H9 (cell line): Measurements from ENCODE around the gene FBXO31. TPM values are rescaled to one million over a fixed set of nuclear protein-coding genes. Genes with fewer than 3 reads are reported as not detected.

Source experiments
- DNase-seq: peaks from one replicate; pipeline ENCODE4 v3.0.0-alpha.2; 2017
- H2AFZ ChIP-seq: one replicate; pipeline ENCODE4 v1.6.1; 2013; ENCODE audit warnings: mild to moderate bottlenecking, low read length, control low read depth, moderate library complexity
- H2AK5ac ChIP-seq: 2 replicates; pipeline ENCODE4 v1.6.1; 2013; ENCODE audit warnings: low read length, control low read depth, mixed read lengths; ENCODE audit not compliant: insufficient read length
- H2BK120ac ChIP-seq: one replicate; pipeline ENCODE4 v1.6.1; 2013; ENCODE audit warnings: low read depth, mild to moderate bottlenecking, low read length, control low read depth, inconsistent platforms; ENCODE audit not compliant: poor library complexity, severe bottlenecking
- H2BK12ac ChIP-seq: 2 replicates; pipeline ENCODE4 v1.6.1; 2013; ENCODE audit warnings: low read length, control low read depth, mixed read lengths, low read depth; ENCODE audit not compliant: insufficient read length
- H2BK15ac ChIP-seq: 2 replicates; pipeline ENCODE4 v1.6.1; 2013; ENCODE audit warnings: low read depth, low read length, control low read depth
- H2BK20ac ChIP-seq: one replicate; pipeline ENCODE4 v1.6.1; 2013; ENCODE audit warnings: low read depth, mild to moderate bottlenecking, low read length, control low read depth, inconsistent platforms; ENCODE audit not compliant: poor library complexity, severe bottlenecking
- H2BK5ac ChIP-seq: 2 replicates; pipeline ENCODE4 v1.6.1; 2013; ENCODE audit warnings: low read length, control low read depth, mixed read lengths; ENCODE audit not compliant: insufficient read length
- H3K14ac ChIP-seq: 2 replicates; pipeline ENCODE4 v1.6.1; 2013; ENCODE audit warnings: low read length, control low read depth; ENCODE audit not compliant: insufficient read depth
- H3K18ac ChIP-seq: 2 replicates; pipeline ENCODE4 v1.6.1; 2013; ENCODE audit warnings: low read depth, mild to moderate bottlenecking, mixed read lengths, low read length, control low read depth; ENCODE audit not compliant: insufficient read length
- H3K23ac ChIP-seq: 2 replicates; pipeline ENCODE4 v1.6.1; 2013; ENCODE audit warnings: low read length, control low read depth, mixed read lengths, low read depth; ENCODE audit not compliant: insufficient read length
- H3K23me2 ChIP-seq: 2 replicates; pipeline ENCODE4 v1.6.1; 2013; ENCODE audit warnings: low read depth, mild to moderate bottlenecking, mixed read lengths, low read length, control low read depth; ENCODE audit not compliant: insufficient read length, poor library complexity, severe bottlenecking
- H3K27ac ChIP-seq: 2 replicates; pipeline ENCODE4 v1.5.1; 2013; ENCODE audit warnings: low read length, control low read depth, mixed read lengths, low read depth; ENCODE audit not compliant: insufficient read length
- H3K27me3 ChIP-seq: 2 replicates; pipeline ENCODE4 v1.6.1; 2013; ENCODE audit warnings: low read length, control low read depth, inconsistent platforms; ENCODE audit not compliant: insufficient read depth
- H3K4ac ChIP-seq: 2 replicates; pipeline ENCODE4 v1.6.1; 2013; ENCODE audit warnings: low read depth, mild to moderate bottlenecking, control low read depth, inconsistent platforms, low read length, moderate library complexity
- H3K4me1 ChIP-seq: 2 replicates; pipeline ENCODE4 v1.6.1; 2013; ENCODE audit warnings: low read length, control low read depth, inconsistent platforms; ENCODE audit not compliant: insufficient read depth
- H3K4me2 ChIP-seq: 2 replicates; pipeline ENCODE4 v1.6.1; 2013; ENCODE audit warnings: low read length, control low read depth, mixed read lengths; ENCODE audit not compliant: insufficient read length, insufficient read depth
- H3K56ac ChIP-seq: 2 replicates; pipeline ENCODE4 v1.6.1; 2013; ENCODE audit warnings: low read depth, mild to moderate bottlenecking, mixed read lengths, low read length, control low read depth; ENCODE audit not compliant: insufficient read length
- H3K79me1 ChIP-seq: 2 replicates; pipeline ENCODE4 v1.6.1; 2013; ENCODE audit warnings: low read depth, mild to moderate bottlenecking, moderate library complexity, low read length, control low read depth, inconsistent platforms; ENCODE audit not compliant: insufficient read depth, poor library complexity, severe bottlenecking
- H3K79me2 ChIP-seq: 2 replicates; pipeline ENCODE4 v1.6.1; 2013; ENCODE audit warnings: low read length, control low read depth, inconsistent platforms; ENCODE audit not compliant: insufficient read depth
- H3K9ac ChIP-seq: 2 replicates; pipeline ENCODE4 v1.6.1; 2013; ENCODE audit warnings: low read length, control low read depth, mixed read lengths; ENCODE audit not compliant: insufficient read length; ENCODE audit errors: extremely low read depth
- H3K9me3 ChIP-seq: one replicate; pipeline ENCODE4 v1.6.1; 2013; ENCODE audit warnings: low read depth, low read length, inconsistent platforms; ENCODE audit not compliant: control insufficient read depth
- H3T11ph ChIP-seq: one replicate; pipeline ENCODE4 v1.6.1; 2013; ENCODE audit warnings: mild to moderate bottlenecking, low read length, control low read depth, inconsistent platforms
- H4K20me1 ChIP-seq: one replicate; pipeline ENCODE4 v1.6.1; 2013; ENCODE audit not compliant: control insufficient read depth, insufficient read length, insufficient read depth
- H4K5ac ChIP-seq: 2 replicates; pipeline ENCODE4 v1.6.1; 2013; ENCODE audit warnings: low read depth, mild to moderate bottlenecking, mixed read lengths, low read length, control low read depth; ENCODE audit not compliant: insufficient read length
- H4K8ac ChIP-seq: replicated peaks from 2 replicates; pipeline ENCODE4 v1.6.1; 2013; ENCODE audit warnings: low read length, control low read depth, mixed read lengths, low read depth; ENCODE audit not compliant: insufficient read length
- H4K91ac ChIP-seq: 2 replicates; pipeline ENCODE4 v1.6.1; 2013; ENCODE audit warnings: low read depth, mild to moderate bottlenecking, moderate library complexity, mixed read lengths, low read length, control low read depth; ENCODE audit not compliant: insufficient read length
- H3K27ac Mint-ChIP-seq, 3 experiments: 2 replicates in 2 of 3; 3 replicates in 1 of 3; pipeline ENCODE4 v1.8.0; 2020 to 2021; ENCODE audit warnings: mixed read lengths in 3 of 3, mild to moderate bottlenecking in 1 of 3, moderate library complexity in 1 of 3
- H3K27me3 Mint-ChIP-seq: 2 replicates; pipeline ENCODE4 v1.8.0; 2021; ENCODE audit warnings: low read depth, mild to moderate bottlenecking, moderate library complexity, mixed read lengths
- H3K36me3 Mint-ChIP-seq, 3 experiments: 2 replicates in 2 of 3; 3 replicates in 1 of 3; pipeline ENCODE4 v1.8.0; 2020 to 2021; ENCODE audit warnings: low read depth in 3 of 3, mixed read lengths in 3 of 3; ENCODE audit not compliant: insufficient read depth in 1 of 3
- H3K4me1 Mint-ChIP-seq, 2 experiments: 2 replicates each; pipeline ENCODE4 v1.8.0; 2020; ENCODE audit warnings: mixed read lengths in 2 of 2
- H3K4me3 Mint-ChIP-seq, 2 experiments: 2 replicates in 1 of 2; 3 replicates in 1 of 2; pipeline ENCODE4 v1.8.0; 2020 to 2021; ENCODE audit warnings: mild to moderate bottlenecking in 2 of 2, mixed read lengths in 2 of 2, moderate library complexity in 1 of 2
- H3K9me3 Mint-ChIP-seq, 2 experiments: 2 replicates in 1 of 2; 3 replicates in 1 of 2; pipeline ENCODE4 v1.8.0; 2020; ENCODE audit warnings: mild to moderate bottlenecking in 2 of 2, mixed read lengths in 2 of 2, moderate library complexity in 1 of 2
- WGBS: extraction: QIAGEN DNeasy Blood & Tissue Kit; methylation state at CpG from one replicate; pipeline ENCODE4 v1.1.7; 2013; ENCODE audit warnings: missing lambda C conversion rate, low lambda C conversion rate, mixed read lengths; ENCODE audit not compliant: insufficient read length; ENCODE audit errors: extremely low coverage; 5-methylcytosine and 5-hydroxymethylcytosine counted together
- total RNA-seq: library from RNA; stranded (reverse); gene quantifications from 2 replicates; pipeline ENCODE4 v1.2.1, GENCODE V29; 2021
- TF ChIP-seq, protein P1 (sequence below): fragments of 200-600 bp; sonication (generic); conservative IDR thresholded peaks from 3 replicates; pipeline ENCODE4 v1.8.0; 2021; ENCODE audit warnings: antibody characterized with exemption, mild to moderate bottlenecking

Gene FBXO31
- total RNA-seq, 1 experiment from 2014 or later: 24.2 TPM

DNA sequence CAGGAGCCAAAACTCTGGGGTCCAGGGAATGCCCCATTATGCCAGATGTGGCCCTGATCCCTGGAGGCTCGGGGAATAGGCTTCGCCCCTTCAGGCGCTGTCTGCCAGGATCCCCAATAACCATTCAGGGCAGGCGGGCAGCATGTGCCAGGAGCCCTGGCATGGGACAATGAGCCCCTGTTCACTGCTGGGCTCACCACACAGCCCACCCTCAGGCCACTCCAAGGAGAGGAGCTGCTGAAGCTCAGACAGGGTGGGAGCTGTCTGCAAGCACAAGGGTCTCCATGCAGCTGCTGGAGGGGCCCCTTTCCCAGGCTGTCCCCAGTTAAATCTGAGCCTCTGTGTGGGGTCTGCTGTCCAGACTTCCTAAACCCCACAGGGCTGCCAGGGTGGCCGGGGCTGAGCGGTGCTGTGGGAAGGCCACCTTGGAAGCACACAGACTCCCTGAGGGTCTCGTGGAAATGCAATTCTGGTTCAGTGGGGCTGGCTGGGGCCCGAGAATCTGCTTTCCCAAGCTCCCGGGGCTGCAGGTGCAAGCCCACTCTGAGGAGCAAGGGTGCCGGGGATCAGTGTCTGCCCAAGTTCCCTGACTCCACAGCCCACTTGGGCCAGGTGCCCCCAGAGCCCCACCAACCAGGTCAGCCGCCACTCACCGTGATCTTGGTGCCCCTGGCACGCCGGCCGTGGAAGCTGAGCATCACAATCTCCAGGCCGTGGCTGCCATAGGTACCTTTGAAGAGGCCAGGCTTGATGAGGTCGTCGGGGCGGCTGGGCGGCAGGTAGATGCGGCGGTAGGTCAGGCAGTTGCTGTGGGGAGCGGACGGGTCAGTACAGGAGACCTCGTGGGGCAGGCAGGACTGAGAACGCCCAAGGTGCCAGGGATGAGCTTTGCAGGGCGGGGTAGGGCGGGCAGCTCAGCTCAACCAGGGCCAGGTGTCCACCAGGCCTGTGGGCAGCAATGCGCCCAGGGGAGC lies 48.6 kb downstream of the FBXO31 start:
- no peak overlapping the region for H3K27ac Mint-ChIP-seq
- H3K27me3 Mint-ChIP-seq: no peaks in the 10 kb centered on the region; the same call in 1 of the 2 replicates
- DNase-seq: no peak
- H3K9ac ChIP-seq: no peak overlapping the region
- no peaks in the 10 kb centered on the region for H4K20me1 ChIP-seq
- no peaks in the 10 kb centered on the region for H3K23me2 ChIP-seq
- 0 out of 4 replicates have a peak, but pooled peaks cover 0 to 3% of the 10 kb centered on the region in 2 experiments for H3K4me1 Mint-ChIP-seq
- H3K14ac ChIP-seq: no peak overlapping the region; the same call in 1 of the 2 replicates
- peaks cover 15 to 36% (median 31%) of the 10 kb centered on the region in 3 experiments; a peak in 6 of 7 replicates for H3K36me3 Mint-ChIP-seq
- H3K27me3 ChIP-seq: no peaks in the 10 kb centered on the region
- no peak overlapping the region for H3K4ac ChIP-seq
- no peak overlapping the region for H4K8ac ChIP-seq
- no peak overlapping the region for H2AK5ac ChIP-seq
- no peaks in the 10 kb centered on the region for H3K79me2 ChIP-seq
- H3K4me1 ChIP-seq: no peaks in the 10 kb centered on the region
- WGBS: no CpG with 5 or more reads among the region's 29 CpGs
- no peak overlapping the region for H3K18ac ChIP-seq
- no peak overlapping the region for H4K5ac ChIP-seq
- no peak overlapping the region for H3K4me2 ChIP-seq
- H3K79me1 ChIP-seq: no peaks in the 10 kb centered on the region
- H3K23ac ChIP-seq: no peak overlapping the region
- TF ChIP-seq, protein P1, sequence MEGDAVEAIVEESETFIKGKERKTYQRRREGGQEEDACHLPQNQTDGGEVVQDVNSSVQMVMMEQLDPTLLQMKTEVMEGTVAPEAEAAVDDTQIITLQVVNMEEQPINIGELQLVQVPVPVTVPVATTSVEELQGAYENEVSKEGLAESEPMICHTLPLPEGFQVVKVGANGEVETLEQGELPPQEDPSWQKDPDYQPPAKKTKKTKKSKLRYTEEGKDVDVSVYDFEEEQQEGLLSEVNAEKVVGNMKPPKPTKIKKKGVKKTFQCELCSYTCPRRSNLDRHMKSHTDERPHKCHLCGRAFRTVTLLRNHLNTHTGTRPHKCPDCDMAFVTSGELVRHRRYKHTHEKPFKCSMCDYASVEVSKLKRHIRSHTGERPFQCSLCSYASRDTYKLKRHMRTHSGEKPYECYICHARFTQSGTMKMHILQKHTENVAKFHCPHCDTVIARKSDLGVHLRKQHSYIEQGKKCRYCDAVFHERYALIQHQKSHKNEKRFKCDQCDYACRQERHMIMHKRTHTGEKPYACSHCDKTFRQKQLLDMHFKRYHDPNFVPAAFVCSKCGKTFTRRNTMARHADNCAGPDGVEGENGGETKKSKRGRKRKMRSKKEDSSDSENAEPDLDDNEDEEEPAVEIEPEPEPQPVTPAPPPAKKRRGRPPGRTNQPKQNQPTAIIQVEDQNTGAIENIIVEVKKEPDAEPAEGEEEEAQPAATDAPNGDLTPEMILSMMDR: no peak
- no peak overlapping the region for H2BK15ac ChIP-seq
- no peak overlapping the region for H3K27ac ChIP-seq
- H3T11ph ChIP-seq: no peak overlapping the region
- H2BK5ac ChIP-seq: no peak overlapping the region
- no peak overlapping the region for H2BK120ac ChIP-seq
- H3K56ac ChIP-seq: no peak overlapping the region
- no peaks in the 10 kb centered on the region for H3K9me3 ChIP-seq
- H2BK12ac ChIP-seq: no peak overlapping the region
- H2AFZ ChIP-seq: no peak overlapping the region
- H3K9me3 Mint-ChIP-seq: no peaks in the 10 kb centered on the region
- no peak overlapping the region; a peak in 1 of 5 replicates for H3K4me3 Mint-ChIP-seq
- H4K91ac ChIP-seq: no peak overlapping the region
- no peak overlapping the region for H2BK20ac ChIP-seq
